HepG2 (cell line): ENCODE results near the gene UBE3A. TPM values are rescaled to one million over a fixed set of nuclear protein-coding genes. Genes with fewer than 3 reads are reported as not detected.

Experiments
- GATAD1 ChIP-seq: IDR thresholded peaks from 2 replicates; pipeline ENCODE4 v1.6.1; 2016; ENCODE audit warnings: missing genetic modification reagents, missing compliant biosample characterization
- NRL ChIP-seq: sonication (generic); formaldehyde crosslinking; IDR thresholded peaks from 2 replicates; pipeline ENCODE4 v1.5.0; 2020; ENCODE audit warnings: missing genetic modification reagents, mild to moderate bottlenecking, moderate library complexity, borderline replicate concordance
- RBM39 ChIP-seq: fragments of 200-400 bp; formaldehyde crosslinking; IDR thresholded peaks from one replicate; pipeline ENCODE4 v1.6.1; 2018; ENCODE audit warnings: antibody characterized with exemption, mild to moderate bottlenecking, low read depth, low read length; ENCODE audit not compliant: poor library complexity, severe bottlenecking
- ZBTB37 ChIP-seq: sonication (generic); formaldehyde crosslinking; IDR thresholded peaks from 2 replicates; pipeline ENCODE4 v1.4.0; 2020; ENCODE audit warnings: mild to moderate bottlenecking, missing genetic modification reagents
- ZBTB39 ChIP-seq: sonication (generic); formaldehyde crosslinking; IDR thresholded peaks from 2 replicates; pipeline ENCODE4 v1.5.0; 2020; ENCODE audit warnings: missing genetic modification reagents
- ZFP1 ChIP-seq: IDR thresholded peaks from 2 replicates; pipeline ENCODE4 v1.6.1; 2016
- ZNF232 ChIP-seq: sonication (generic); formaldehyde crosslinking; IDR thresholded peaks from 2 replicates; pipeline ENCODE4 v1.4.0; 2020; ENCODE audit warnings: missing genetic modification reagents, borderline replicate concordance
- ZNF572 ChIP-seq: sonication (generic); formaldehyde crosslinking; IDR thresholded peaks from 2 replicates; pipeline ENCODE4 v1.5.1; 2020; ENCODE audit warnings: mild to moderate bottlenecking, missing genetic modification reagents
- ZNF652 ChIP-seq: IDR thresholded peaks from 2 replicates; pipeline ENCODE4 v1.6.1; 2016; ENCODE audit warnings: low read depth, borderline replicate concordance
- ZNF7 ChIP-seq: IDR thresholded peaks from 2 replicates; pipeline ENCODE4 v1.6.1; 2016; ENCODE audit warnings: missing biosample characterization, missing genetic modification reagents
- polyA plus RNA-seq, 8 experiments: library from polyadenylated mRNA; depleted of rRNA in 3 of 8; stranded (reverse) in 7 of 8; unstranded in 1 of 8; fragments of >200 nt; fragmentation: Illumina TruSeq in 4 of 8; extraction: Trizol in 4 of 8; gene quantifications; 2 replicates each; pipeline versions ENCODE4 v1.2.1 to v1.2.3, GENCODE V29; 2011 to 2016; ENCODE audit warnings: low read depth in 4 of 8, missing spikeins in 1 of 8, mixed read lengths in 1 of 8; ENCODE audit not compliant: insufficient read depth in 1 of 8
- total RNA-seq, 5 experiments: library from RNA; depleted of rRNA; stranded (reverse); fragments of >200 nt; fragmentation: Illumina TruSeq; extraction: Trizol; gene quantifications; 2 replicates each; pipeline ENCODE4 v1.2.3, GENCODE V29; 2016; ENCODE audit warnings: low read depth in 1 of 5
- TF ChIP-seq, protein P1 (sequence below): sonication (generic); formaldehyde crosslinking; IDR thresholded peaks from 2 replicates; pipeline ENCODE4 v1.8.0; 2022; ENCODE audit warnings: mild to moderate bottlenecking, missing genetic modification reagents
- TF ChIP-seq, protein P2 (sequence below): sonication (generic); formaldehyde crosslinking; IDR thresholded peaks from 2 replicates; pipeline ENCODE4 v1.4.0; 2020; ENCODE audit warnings: mild to moderate bottlenecking, missing genetic modification reagents, borderline replicate concordance
- TF ChIP-seq, protein P3 (sequence below): sonication (generic); formaldehyde crosslinking; IDR thresholded peaks from 2 replicates; pipeline ENCODE4 v1.8.0; 2022; ENCODE audit warnings: missing genetic modification reagents, mild to moderate bottlenecking, inconsistent platforms, borderline replicate concordance
- TF ChIP-seq, protein P4 (sequence below): IDR thresholded peaks from 2 replicates; pipeline ENCODE4 v1.6.1; 2016; ENCODE audit warnings: control low read depth
- TF ChIP-seq, protein P5 (sequence below): IDR thresholded peaks from 2 replicates; pipeline ENCODE4 v1.6.1; 2016; ENCODE audit warnings: missing compliant biosample characterization, missing genetic modification reagents, borderline replicate concordance

UBE3A gene
- total and polyA plus RNA-seq, 2 of the 13 experiments (the other 11 are each of a cell fraction or from before 2014, with no cell fraction given) = 17.3 to 80.5 TPM

DNA sequence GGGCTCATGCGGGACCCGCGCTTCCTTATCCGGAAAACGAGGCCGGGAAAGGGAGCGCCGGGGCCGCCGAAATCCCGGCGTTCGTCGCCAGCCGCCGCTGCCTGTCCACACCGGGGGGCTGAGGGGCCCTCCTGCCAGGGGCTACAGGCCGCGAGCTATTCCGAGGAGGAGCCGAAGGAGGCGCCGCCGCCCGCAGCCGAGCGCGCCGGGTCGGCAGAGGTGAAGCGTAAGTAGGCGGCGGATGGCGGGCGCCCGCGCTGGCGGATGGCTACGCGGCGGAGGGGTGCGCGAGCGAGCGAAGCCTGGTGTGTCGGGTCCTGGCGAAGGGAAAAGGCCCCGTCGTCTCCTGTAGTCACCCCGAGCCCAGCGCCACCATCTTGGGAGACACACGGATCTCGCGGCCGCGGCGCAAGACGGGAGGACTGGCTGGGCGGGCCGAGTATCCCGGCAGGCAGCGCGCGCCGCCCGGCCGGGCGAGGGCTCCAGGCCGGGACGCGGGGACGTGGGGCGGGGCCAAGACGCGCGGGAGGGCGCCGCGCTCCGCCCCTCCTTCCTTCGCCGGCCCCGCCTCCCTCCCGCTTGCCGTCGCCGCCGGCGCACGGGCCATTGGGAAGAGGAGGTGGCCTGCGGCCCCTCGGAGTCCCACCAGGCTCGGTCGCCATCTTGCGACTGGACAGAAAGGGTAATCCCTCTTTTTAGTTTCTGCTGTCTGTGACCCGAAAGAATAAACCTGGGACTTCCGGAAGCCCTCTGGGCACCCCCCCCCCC is at the start of gene UBE3A (continued):
- TF ChIP-seq GATAD1 (CRISPR knock-in tag) (peak; percentile 77), ZNF572 (CRISPR knock-in tag) (no peak), ZBTB37 (CRISPR knock-in tag) (no peak), ZNF7 (CRISPR knock-in tag) (no peak), ZNF232 (CRISPR knock-in tag) (no peak), RBM39 (peak; percentile 18), ZBTB39 (CRISPR knock-in tag) (no peak), ZNF652 (CRISPR knock-in tag) (no peak), NRL (CRISPR knock-in tag) (peak; percentile 23), ZFP1 (CRISPR knock-in tag) (no peak)
- TF ChIP-seq, protein P1, sequence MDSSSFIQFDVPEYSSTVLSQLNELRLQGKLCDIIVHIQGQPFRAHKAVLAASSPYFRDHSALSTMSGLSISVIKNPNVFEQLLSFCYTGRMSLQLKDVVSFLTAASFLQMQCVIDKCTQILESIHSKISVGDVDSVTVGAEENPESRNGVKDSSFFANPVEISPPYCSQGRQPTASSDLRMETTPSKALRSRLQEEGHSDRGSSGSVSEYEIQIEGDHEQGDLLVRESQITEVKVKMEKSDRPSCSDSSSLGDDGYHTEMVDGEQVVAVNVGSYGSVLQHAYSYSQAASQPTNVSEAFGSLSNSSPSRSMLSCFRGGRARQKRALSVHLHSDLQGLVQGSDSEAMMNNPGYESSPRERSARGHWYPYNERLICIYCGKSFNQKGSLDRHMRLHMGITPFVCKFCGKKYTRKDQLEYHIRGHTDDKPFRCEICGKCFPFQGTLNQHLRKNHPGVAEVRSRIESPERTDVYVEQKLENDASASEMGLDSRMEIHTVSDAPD (CRISPR knock-in tag) = no peak; the same call in 1 of the 2 replicates
- TF ChIP-seq, protein P2, sequence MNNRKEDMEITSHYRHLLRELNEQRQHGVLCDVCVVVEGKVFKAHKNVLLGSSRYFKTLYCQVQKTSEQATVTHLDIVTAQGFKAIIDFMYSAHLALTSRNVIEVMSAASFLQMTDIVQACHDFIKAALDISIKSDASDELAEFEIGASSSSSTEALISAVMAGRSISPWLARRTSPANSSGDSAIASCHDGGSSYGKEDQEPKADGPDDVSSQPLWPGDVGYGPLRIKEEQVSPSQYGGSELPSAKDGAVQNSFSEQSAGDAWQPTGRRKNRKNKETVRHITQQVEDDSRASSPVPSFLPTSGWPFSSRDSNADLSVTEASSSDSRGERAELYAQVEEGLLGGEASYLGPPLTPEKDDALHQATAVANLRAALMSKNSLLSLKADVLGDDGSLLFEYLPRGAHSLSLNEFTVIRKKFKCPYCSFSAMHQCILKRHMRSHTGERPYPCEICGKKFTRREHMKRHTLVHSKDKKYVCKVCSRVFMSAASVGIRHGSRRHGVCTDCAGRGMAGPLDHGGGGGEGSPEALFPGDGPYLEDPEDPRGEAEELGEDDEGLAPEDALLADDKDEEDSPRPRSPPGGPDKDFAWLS (CRISPR knock-in tag) = no peak
- TF ChIP-seq, protein P3, sequence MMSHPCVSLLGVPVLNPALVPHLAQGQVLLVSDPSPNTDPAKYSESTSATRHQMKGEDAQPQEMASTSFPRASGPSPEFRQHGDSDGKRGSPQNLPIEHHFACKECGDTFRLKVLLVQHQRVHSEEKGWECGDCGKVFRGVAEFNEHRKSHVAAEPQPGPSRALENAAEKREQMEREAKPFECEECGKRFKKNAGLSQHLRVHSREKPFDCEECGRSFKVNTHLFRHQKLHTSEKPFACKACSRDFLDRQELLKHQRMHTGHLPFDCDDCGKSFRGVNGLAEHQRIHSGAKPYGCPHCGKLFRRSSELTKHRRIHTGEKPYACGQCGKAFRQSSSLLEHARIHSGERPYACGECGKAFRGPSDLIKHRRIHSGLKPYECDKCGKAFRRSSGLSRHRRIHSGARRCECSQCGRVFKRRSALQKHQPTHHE (CRISPR knock-in tag) = no peak
- TF ChIP-seq, protein P4, sequence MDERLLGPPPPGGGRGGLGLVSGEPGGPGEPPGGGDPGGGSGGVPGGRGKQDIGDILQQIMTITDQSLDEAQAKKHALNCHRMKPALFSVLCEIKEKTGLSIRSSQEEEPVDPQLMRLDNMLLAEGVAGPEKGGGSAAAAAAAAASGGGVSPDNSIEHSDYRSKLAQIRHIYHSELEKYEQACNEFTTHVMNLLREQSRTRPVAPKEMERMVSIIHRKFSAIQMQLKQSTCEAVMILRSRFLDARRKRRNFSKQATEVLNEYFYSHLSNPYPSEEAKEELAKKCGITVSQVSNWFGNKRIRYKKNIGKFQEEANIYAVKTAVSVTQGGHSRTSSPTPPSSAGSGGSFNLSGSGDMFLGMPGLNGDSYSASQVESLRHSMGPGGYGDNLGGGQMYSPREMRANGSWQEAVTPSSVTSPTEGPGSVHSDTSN (CRISPR knock-in tag) = no peak
- TF ChIP-seq, protein P5, sequence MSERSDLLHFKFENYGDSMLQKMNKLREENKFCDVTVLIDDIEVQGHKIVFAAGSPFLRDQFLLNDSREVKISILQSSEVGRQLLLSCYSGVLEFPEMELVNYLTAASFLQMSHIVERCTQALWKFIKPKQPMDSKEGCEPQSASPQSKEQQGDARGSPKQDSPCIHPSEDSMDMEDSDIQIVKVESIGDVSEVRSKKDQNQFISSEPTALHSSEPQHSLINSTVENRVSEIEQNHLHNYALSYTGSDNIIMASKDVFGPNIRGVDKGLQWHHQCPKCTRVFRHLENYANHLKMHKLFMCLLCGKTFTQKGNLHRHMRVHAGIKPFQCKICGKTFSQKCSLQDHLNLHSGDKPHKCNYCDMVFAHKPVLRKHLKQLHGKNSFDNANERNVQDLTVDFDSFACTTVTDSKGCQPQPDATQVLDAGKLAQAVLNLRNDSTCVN (CRISPR knock-in tag) = peak; percentile 10; the same call in 1 of the 2 replicates
